Medulla oblongata (tissue), 1 donor: ENCODE data around the gene KPNA1.

Source experiments
- DNase-seq: peaks from one replicate; pipeline ENCODE4 v3.0.0-alpha.2; 2015; ENCODE audit errors: extremely low spot score

Gene KPNA1

DNA sequence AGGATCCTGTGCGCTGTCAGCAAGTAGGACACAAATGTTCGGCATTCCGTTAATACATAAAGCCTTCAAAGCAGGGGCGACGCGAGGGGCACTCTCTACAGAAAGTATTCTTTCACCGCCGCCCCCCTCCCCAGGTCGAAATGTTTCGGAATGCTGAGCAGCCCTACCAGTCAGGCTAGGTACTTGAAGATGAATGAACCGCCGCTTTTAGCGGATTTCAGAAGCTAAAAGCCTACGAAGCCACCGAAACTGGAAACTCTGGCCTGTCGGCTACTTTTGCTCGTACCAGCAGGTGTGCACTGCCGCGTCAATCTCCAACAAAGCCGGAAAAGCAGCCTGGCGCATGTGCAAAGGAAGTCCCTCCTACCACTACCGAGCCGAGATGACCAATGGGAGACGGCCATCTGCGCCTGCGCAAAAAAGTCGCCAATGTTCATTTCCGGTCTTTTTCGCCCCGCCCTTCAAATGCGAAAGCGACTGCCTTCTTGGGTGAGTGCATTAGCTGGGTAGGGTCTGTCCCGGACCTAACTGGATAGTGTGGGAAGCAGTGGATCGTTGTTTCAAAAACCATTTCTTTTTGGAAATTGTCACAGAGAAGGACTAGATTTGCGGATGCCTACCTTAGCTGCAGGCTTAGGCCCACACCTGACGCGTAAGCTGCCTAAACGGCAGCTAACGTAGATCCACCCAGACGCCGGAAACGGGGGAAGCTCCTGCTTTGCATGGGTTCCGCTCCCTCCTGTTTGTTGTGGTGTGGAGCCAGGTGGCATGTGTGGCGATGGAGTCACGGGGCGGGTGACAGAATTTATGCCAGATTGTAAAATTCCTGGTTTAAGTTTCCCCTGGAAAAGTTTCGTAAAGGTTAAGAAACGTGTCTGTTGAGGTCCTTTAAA lies 98.7 kb downstream of the KPNA1 start, which contains the start of gene WDR5B:
Gene WDR5B, minus strand, starts transcription at position 301 of the 893 bp plus-strand sequence. CDS start 534 bp downstream, outside the sequence.
- DNase-seq = peak; percentile 99

DNA sequence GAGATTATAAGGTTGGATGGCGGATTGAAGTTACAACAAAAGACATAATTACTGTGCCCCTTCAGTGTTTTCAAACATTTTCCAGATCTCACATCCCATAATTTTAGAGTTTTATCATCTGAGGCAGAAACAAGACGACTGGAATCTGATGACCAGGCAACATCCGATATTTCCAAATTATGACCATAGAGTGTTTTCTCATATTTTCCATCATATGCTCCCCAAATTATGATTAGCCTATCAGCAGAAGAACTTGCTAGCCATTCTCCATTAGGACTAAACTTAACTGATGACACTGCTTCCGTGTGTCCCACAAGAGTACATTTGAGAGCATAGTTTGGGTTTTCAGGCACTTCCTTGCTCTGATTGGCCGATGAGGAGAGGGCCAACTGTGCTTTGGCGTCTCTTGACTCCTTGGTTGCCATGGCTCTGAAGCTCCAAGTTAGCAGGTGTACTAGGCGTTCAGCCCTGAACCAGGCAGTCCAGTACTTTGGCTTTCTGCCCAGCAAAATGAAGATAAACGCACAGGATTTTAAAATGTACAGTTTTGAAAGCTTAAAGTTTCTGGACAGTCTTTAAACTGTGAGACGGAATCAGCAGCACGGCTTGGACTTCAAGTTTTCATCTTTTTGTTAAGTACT lies 99.5 kb downstream of the KPNA1 start:
- DNase-seq = peak; percentile 51

DNA sequence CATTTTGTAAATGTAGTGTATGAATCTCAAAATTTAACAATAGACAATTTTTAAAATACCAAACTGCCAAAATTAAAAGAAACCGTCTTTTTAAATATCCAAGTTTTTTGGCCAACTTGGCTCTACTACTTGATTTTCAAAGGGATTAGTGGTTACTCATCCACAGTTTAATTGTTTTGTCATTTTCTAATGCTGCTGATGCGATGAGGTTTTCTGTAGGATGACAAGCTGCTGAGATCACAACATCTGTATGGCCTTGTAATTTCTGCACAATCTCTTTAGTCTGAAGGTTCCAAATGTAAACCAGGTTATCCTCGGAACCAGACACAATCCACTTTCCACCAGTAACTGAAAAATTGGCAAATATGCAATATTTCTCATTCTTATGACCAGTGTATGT lies 100.3 kb downstream of the KPNA1 start:
- DNase-seq = no peak

DNA sequence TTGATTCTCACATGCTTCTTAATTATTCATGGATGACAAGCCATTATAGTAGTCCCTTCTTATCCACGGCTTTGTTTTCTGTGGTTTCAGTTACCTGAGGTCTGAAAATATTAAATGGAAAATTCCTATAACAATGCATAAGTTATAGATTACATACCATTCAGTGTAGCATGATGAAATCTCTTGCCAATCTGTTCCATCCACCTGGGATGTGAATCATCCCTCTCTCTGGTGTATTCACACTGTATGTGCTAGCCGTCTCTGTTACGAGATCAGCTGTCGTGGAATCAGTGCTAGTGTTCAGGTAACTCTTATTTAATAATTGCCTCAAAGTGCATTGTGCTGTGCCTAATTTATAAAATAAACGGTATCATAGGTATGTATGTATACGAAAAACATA lies 104.1 kb downstream of the KPNA1 start:
- no peak for DNase-seq

DNA sequence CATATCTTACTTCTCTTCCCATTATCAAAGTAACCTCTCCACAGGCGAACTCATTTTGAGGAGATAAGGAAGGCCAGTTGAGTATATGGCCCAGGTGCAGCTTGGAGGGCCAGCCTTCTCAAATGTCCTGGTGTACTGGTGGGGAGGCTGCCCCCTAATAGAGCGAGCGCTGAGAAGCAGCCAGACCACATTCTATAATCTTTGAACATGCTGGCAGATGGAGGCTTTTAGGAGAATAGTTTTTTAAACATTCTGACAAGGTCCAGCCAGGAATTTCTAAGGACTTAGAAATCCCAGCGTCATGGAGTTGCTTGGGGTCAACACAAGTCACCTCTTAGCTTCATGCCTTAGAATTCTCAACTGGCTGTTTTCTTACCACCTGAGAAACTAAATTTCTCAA lies 104.6 kb downstream of the KPNA1 start:
- no peak for DNase-seq

DNA sequence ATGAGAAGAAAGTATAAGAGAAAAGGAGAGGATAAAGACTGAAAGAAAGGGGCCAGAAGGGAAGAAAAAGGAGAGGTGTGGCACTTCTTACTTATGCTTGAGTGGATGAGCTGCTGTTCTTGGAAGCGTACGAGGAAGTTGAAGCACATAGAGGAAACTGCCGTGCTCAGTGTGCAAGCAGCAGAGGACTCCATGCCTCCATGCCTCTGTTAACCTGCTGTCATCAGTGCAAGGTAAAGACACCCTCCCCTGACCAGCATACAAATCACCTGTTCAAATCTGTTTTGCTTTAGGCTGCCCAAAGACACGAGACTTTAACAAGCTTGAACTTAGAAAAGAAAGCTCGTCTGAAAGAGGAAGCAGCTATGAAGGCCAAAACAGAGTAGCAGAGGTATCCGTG lies 105.3 kb downstream of the KPNA1 start:
- DNase-seq = peak; percentile 17

DNA sequence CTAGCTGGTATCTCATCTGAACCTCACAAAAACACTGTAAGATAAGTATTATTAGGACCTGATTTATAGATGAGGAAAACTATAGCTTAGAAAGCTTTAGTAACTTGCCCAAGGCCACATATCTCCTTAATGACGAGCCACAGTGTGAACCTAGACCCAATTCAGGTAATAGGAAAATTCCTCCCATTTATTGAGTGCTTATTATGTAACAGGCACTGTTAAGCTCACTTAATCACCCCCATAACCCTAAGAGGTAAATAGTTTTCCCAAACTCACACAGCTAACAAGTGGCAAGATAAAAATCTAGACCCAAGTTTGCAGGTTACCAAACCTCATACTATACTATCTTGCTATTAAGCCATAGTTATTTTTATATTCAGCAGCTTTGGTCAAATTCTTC lies 106.8 kb downstream of the KPNA1 start:
- no peak for DNase-seq

DNA sequence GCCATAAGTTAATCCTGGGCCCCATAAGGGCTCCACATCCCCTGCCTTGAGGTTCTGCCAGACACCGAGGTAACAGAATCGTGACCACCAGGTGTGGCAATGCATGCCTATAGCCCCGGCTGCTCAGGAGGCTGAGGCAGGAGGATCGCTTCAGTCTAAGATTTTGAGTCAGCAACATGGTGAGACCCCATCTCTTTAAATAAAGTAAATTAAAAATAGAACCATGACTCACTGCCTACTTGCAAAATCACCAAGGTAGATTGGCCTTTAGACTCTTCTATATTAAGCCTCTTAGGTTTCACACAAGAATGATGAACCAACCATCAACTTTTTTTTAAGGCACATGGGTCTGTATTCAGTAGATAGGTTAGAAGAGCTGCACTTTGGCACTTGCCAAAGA lies 108.5 kb downstream of the KPNA1 start:
- DNase-seq = no peak

DNA sequence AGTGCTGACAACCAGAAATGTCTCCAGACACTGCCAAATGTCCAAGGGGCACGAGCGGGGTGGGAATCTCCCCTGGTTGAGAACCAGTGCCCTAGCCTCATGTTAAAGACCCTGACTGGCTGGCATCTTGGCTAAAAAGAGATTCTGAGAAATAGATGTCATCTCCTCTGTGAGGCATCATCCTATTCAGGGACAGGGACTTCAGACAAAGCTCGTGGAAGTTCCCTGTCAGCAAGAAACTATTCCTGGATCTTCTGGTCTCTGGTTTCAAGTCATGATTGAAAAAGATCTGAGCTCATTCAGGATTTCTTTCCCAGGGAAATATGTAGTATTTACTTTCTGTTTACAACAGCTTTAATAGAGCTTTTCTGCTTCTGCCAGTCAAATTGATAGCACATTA lies 109.7 kb downstream of the KPNA1 start:
- DNase-seq = no peak

DNA sequence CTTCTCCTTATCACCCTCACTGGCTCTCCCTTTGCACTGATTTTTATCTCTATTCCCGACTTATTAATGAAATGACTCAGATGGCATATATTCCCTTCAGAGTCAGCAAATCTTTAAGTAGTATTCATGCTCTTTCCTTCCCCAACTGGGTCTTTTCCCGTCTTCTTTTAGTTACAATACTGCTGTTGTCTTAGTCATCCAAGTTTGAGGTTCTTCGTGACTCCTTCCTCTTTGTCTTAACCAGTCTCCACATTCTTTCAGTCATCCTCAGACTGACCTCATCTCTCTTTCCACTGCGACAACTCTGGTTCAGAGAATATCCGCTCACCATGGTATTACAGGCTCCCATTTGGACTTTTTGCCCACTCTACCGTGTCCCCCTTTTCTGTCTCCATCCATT lies 111.2 kb downstream of the KPNA1 start:
- no peak for DNase-seq

DNA sequence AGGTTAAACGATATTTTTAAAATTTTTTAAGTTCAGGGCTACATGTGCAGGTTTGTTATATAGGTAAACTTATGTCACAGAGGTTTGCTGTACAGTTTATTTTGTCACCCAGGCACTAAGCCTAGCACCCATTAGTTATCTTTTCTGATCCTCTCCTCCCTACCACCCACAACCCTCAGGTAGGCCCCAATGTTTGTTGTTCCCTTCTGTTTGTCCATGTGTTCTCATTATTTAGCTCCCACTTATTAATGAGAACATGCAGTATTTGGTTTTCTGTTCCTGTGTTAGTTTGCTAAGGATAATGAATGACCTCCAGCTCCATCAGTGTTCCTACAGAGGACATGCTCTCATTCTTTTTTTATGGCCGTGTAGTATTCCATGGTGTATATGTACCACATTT lies 115.8 kb downstream of the KPNA1 start:
- DNase-seq = no peak

DNA sequence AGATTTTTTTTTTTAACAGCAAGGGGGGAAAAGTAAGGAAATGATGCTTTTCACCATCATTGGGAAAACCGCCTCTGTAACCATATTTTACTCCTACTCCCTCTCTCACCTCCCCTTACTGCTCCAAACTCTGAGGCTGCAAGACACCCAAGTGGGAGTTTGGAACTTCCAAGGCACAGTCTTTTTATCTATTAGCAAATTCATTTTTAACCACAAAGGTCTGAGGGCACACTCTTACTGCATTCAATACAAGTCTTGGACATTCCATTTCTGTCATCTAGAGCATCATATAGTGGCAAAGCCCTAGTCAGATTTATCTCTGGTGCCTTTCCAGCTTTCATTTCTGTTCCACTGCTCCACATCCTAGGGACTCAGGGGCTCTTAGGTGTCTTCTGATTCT lies 117.5 kb downstream of the KPNA1 start:
- DNase-seq = no peak

DNA sequence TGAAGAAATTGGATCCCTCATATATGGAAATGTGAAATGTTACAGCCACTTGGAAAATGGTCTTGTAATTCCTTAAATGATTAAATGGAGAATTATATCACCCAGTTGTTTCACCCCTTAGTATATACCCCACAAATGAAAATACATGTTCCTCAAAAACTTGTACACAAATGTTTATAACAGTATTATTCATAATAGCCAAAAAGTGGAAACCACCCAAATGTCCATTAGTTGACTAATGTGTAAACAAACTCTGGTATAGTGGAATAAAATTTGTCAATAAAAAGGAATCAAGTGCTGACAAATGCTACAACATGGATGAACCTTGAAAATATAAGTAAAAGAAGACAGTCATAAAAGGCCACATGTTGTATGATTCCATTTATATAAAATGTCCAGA lies 118.2 kb downstream of the KPNA1 start:
- DNase-seq = no peak

DNA sequence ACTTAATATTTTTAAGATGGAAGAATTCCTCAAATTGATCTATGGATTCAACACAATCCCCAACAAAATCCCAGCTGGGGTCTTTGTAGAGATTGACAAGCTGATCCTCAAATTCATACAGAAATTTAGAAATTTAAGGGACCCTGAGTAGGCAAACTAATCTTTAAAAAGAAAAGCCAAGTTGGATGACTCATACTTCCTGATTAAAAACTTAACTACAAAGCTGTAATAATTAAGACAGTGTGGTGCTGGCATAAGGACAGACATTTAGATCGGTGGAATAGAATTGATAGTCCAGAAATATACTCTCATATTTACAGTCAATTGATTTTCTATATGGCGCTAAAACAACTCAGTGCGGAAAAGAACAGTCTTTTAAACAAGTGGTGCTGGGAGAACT lies 119.2 kb downstream of the KPNA1 start:
- DNase-seq = no peak

DNA sequence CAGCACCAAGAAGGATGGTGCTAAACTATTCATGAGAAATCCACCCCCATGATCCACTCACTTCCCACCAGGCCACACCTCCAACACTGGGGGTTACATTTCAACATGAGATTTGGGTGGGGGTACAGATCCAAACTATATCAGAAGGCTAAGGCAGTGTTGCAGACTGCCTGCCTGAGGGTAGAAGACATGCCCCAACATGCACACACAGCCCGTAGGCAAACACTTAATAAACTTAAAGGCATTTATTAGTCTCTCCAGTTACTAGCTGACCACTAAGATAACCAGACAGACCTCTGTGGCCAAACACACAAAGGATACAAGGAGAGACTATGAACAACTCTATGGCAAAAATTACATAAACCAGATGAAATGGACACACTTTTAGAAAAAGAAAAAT lies 120.6 kb downstream of the KPNA1 start:
- no peak for DNase-seq

DNA sequence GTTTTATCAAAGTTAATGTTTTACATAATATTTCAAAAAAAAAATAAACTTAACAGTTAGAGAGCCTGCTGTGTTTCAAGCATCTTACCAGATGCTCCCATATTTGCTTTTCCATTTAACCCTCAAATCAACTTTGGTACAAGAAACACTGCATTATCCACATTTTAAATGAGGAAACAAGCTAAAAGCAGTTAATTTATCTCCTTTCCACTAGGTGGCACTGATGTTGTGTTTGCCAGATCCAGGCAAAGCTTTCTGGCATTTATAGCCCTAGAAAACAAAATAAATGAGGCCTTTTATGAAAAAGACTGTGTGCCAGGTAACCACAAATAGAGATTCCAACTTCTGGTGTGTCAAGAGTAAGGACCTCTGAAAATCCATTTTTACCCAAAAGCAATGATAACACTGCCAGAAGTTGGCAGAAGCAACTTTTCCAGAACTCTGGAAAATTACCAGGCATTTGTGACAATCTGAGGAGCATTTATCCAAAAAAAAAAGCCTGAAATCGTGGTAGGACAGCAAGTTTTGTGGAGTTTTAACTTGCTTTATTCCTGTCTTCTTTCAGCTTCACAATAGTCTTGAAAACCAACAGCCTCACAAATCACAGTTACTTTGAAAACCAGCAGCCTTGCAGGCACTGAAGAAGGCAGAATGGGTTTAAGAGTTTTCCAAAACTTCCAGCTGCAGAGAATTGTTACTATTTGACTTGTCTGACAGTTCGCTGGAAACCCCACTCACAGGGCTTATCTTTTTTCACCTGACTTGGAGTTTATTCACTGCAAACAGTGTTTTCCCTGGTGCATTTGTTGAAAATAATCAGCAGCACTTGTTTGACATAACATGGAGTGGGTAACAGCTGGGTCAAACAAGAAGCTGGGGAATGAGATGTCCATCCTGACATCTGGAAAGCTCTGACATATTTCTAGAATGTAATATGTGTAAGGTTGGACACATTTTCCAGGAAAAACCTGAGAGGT lies 121.6 kb downstream of the KPNA1 start:
- DNase-seq = peak; percentile 59

DNA sequence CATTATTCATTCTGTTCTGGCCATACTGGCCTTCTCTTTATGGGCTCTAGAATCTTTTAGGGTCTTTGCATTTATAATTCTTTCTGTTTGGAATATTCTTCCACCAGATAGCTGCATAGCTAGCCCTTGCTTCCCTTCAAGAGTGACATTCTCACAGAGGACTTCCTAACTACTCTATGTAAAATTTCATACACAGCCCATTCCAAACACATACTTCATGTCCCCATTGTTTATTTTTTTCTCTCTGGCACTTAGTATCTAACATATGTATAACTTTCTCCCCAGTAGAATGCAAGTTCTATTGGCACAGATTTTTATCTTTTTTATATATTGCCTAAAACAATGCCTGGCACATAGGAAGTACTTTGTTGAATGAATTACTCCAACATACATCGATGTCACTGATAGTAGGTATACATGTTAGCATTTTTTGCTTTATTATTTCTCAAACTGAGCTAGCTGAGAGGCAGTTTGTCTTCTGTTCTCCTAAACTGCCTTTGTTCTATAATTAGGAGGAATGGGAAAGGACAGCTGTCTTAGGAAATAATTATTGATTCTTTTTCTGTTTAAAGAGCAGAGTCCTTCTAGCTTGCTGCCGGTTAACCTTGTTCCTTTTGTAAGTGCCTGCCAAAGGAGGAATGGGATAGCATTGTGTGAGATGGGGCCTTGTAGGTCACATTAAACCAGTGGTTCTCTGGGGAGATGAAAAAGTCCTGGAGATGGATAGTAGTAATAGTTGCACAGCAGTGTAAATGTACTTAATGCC lies 122.9 kb downstream of the KPNA1 start:
- DNase-seq = no peak

DNA sequence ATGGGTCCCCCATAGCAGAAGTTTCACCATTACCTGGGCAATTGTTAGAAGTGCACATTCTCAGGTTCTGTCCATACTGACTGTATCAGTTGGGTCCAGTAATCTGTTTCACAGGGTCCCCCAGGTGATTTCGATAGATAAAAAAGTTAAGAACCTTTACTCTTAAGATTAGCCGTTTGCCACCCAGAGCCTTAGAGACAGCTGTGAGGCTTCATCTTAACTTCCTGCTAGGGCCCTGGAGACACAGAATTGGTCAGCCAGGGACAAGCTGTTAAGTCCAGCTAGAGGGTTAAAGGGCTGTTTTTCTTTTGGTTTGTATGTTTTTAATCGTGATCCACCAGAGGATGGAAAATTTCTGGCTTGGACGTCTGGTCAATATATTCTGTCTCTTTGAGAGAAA lies 124.1 kb downstream of the KPNA1 start:
- DNase-seq = no peak

DNA sequence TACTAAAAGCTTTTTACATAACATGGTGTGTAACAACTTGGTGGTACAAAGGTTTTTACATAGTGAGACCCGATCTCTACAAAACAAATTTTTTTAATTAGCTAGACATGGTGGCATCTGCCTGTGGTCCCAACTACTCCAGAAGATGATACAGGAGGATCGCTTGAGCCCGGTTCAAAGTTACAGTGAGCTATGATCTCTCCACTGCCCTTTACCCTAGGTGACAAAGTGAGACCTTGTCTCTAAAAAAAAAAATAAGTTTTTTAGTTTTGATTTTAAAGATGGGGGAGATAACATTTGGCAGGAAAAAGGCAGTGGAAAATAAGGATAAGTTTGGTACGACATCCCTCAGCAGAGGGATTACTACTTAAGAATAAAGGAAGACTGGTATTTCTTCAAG lies 124.8 kb downstream of the KPNA1 start:
- no peak for DNase-seq

DNA sequence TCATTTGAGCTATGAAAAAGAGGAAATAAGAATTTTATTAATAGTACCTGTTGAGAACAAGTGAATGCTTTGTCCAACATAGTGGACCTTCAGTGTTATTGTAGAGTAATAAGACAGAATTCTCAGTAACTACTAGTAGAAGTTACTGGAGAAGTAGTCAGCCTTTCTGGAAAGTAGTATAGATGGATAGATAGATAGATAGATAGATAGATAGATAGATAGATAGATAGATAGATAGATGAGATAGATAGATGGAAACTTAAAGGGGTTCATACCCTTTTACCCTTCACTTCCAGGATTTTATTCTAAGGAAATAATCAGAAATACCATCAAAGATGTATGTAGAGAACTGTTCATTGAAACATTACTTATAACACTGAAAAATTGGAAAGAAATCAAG lies 125.5 kb downstream of the KPNA1 start:
- DNase-seq = no peak

DNA sequence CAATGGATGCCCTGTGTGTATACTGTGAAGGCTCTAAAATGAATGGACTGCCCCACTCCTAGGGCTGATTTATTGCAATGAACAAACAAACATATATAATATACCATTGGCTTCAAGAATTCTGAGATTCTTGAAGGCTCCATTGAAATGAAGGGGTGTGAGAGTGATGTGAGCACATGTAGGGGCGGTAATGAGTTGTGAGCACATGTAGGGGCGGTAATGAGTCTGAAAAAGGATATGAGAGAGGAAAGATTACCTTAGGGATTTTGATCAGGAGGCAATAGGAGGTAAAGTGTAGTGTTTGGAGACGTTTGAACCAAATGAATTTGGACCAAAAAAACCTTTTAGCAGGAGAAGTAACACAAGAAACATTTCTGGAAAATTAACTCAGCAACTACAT lies 127.0 kb downstream of the KPNA1 start:
- DNase-seq = no peak
